Thymus (tissue), 11 donors: Measurements from ENCODE around the gene EML4. TPM values are rescaled to one million over a fixed set of nuclear protein-coding genes. Genes with fewer than 3 reads are reported as not detected.

Source experiments
- DNase-seq, 9 donors: peaks; one replicate each; pipeline ENCODE4 v3.0.0-alpha.2; 2013; ENCODE audit warnings: low spot score in 9 of 9, low read depth in 6 of 9, missing footprints in 1 of 9
- H3K27ac ChIP-seq, 2 donors: one replicate each; pipeline ENCODE4 v1.5.1; 2013; ENCODE audit warnings: control low read depth in 1 of 2, low read depth in 1 of 2, low read length in 1 of 2, mild to moderate bottlenecking in 1 of 2, moderate library complexity in 1 of 2
- H3K27me3 ChIP-seq, 2 donors: one replicate each; pipeline ENCODE4 v1.5.1; 2013; ENCODE audit warnings: low read length in 1 of 2; ENCODE audit not compliant: control insufficient read depth in 2 of 2, insufficient read depth in 1 of 2
- H3K36me3 ChIP-seq, 2 donors: one replicate each; pipeline ENCODE4 v1.5.1; 2013; ENCODE audit warnings: low read length in 1 of 2, mild to moderate bottlenecking in 1 of 2, moderate library complexity in 1 of 2; ENCODE audit not compliant: control insufficient read depth in 2 of 2, insufficient read depth in 2 of 2
- H3K4me1 ChIP-seq, 2 donors: one replicate each; pipeline ENCODE4 v1.5.1; 2013; ENCODE audit warnings: low read length in 2 of 2; ENCODE audit not compliant: control insufficient read depth in 2 of 2, insufficient read depth in 2 of 2
- H3K4me3 ChIP-seq, 2 donors: one replicate each; pipeline ENCODE4 v1.5.1; 2013; ENCODE audit warnings: low read length in 2 of 2, control low read depth in 1 of 2, mild to moderate bottlenecking in 1 of 2
- H3K9me3 ChIP-seq, 2 donors: one replicate each; pipeline ENCODE4 v1.5.1; 2013; ENCODE audit warnings: low read length in 1 of 2, mild to moderate bottlenecking in 1 of 2; ENCODE audit not compliant: control insufficient read depth in 2 of 2, insufficient read depth in 1 of 2
- WGBS: extraction: QIAGEN DNeasy Blood & Tissue Kit; methylation state at CpG from one replicate; pipeline ENCODE4 v1.1.7; 2013; 5-methylcytosine and 5-hydroxymethylcytosine counted together
- polyA plus RNA-seq: library from polyadenylated mRNA; stranded (reverse); fragments of 200-250 nt; gene quantifications from one replicate; pipeline ENCODE4 v1.2.3, GENCODE V29; 2013
- total RNA-seq: library from RNA; stranded (reverse); fragments of 120-200 nt; gene quantifications from one replicate; pipeline ENCODE4 v1.2.4, GENCODE V29; 2013
- donor health status: healthy.

Gene EML4
- total and polyA plus RNA-seq, 2 donors: 23.5 to 28.5 TPM

DNA sequence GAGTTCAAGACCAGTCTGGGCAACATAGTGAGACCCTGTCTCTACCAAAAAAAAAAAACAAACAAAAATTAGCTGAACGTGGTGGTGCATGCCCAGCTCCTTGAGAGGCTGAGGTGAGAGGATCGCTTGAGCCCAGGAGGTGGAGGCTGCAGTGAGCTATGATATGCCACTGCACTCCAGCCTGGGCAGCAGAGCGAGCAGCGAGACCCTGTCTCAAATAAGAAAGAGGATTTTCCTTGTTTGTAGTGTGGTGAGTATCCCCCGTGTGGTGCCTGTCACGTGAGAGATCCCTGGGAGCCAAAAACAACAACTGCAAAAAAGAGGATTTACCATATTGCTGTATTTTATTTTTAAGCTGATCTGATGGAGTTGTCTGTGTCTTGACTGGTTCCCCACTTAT, 9.2 kb downstream of the EML4 start:
- Histone ChIP-seq H3K27me3 (no peaks in the 10 kb centered on the region), H3K4me3 (no peak overlapping the region), H3K4me1 (peaks cover 2 to 3% of the 10 kb centered on the region in 2 donors), H3K9me3 (no peaks in the 10 kb centered on the region), H3K27ac (no peak overlapping the region), H3K36me3 (peaks cover 0 to 3% of the 10 kb centered on the region in 2 donors)
- 95% methylated on average over 6 of the region's 6 CpGs for WGBS
- no peak for DNase-seq

DNA sequence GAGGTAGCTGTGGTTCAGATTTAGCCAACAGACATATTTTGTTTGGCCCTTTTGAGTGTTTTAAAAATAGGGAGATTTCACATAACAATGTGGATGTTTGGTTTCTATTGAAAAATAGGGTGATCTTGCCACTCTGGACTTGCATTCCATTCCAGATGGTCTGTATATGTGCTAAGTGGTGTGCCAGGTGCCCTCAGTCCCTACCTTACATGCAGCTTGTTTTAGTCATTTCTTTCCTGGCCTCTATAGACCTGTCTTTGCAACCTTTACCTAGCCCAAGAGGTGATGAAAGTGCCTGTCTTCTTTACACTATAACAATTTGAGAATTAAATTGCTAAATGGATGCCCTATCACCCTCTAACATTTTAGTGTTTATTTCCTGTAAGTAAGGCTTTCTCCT, 11.1 kb downstream of the EML4 start:
- Histone ChIP-seq H3K4me1 (no peaks in the 10 kb centered on the region), H3K27ac (no peak overlapping the region), H3K27me3 (no peaks in the 10 kb centered on the region), H3K9me3 (no peaks in the 10 kb centered on the region), H3K4me3 (no peak overlapping the region), H3K36me3 (peaks cover 0 to 3% of the 10 kb centered on the region in 2 donors)
- DNase-seq: no peak

DNA sequence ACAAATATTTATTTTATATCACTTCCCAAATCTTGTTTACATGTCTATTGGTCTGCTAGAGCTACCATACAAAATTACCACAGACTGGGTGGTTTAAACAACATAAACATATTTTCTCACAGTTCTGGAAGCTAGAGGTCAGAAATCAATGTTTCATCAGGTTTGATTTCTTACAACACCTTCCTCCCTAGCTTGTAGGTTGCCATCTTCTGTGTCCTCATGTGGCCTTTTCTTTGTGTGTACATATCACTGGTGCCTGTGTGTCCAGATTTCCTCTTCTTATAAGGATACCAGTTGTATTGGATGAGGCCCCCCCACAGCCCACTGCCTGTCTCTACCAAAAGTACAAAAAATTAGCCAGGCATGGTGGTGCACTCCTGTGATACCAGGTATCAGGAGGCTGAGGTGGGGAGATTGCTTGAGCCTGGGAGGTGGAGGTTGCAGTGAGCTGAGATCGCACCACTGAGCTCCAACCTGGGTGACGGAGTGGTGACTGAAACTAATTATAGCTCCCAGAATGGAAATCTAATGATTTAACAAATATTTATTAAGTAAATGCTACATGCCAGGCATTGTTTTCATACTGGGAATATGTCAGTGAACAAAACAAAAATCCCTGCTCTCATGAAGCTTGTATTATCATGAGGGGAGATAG, 13.6 kb downstream of the EML4 start:
- no peak for DNase-seq
- 95% methylated on average over 2 of the region's 2 CpGs for WGBS
- Histone ChIP-seq H3K4me1 (no peaks in the 10 kb centered on the region), H3K36me3 (peaks cover 0 to 3% of the 10 kb centered on the region in 2 donors), H3K27ac (no peak overlapping the region), H3K4me3 (no peak overlapping the region), H3K27me3 (no peaks in the 10 kb centered on the region), H3K9me3 (no peaks in the 10 kb centered on the region)

DNA sequence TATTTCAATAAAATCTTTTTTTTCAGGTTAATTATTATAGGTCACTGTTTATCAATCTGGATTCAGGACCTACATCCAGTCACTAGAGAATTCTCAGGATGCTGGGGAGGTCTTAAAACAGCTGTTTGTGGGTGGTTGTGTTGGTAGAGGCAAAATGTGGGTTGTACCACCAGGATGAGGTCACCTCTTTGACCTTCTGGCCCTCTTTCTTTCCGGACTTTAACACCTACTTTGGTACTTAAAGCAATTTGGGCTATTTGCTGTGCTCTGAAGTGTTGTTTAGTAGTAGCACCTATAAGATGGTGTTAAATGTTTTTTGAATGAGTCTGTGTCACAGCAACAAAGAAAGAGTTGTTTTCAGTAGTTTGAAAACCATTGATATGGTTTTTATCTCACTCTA, 14.6 kb downstream of the EML4 start:
- Histone ChIP-seq H3K4me1 (no peaks in the 10 kb centered on the region), H3K27ac (no peak overlapping the region), H3K36me3 (peaks cover 0 to 3% of the 10 kb centered on the region in 2 donors), H3K4me3 (no peak overlapping the region), H3K9me3 (no peaks in the 10 kb centered on the region), H3K27me3 (no peaks in the 10 kb centered on the region)
- 96% methylated on average over 1 of the region's 1 CpG for WGBS
- DNase-seq: no peak

DNA sequence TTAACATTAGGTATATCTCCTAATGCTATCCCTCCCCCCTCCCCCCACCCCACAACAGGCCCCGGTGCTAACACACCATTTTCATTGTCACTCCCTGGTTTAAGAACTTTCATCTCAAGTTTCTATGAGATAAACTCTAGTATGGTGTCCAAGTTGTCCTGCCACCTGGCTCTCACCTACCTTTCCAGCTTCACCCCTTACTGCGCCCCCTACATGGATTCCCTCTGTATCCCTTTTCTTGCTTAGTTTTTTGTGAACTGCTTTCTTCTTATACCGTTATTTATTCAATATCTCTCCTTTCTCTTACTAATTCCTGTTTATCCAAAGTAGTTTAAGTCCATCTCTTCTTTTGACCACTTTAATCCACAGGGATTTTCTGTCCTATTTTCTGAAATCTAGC, 15.2 kb downstream of the EML4 start:
- H3K9me3 ChIP-seq: no peaks in the 10 kb centered on the region
- H3K27me3 ChIP-seq: no peaks in the 10 kb centered on the region
- peaks cover 0 to 3% of the 10 kb centered on the region in 2 donors for H3K36me3 ChIP-seq
- WGBS: 100% methylated on average over 3 of the region's 3 CpGs
- DNase-seq: no peak
- H3K27ac ChIP-seq: no peak overlapping the region
- no peaks in the 10 kb centered on the region for H3K4me1 ChIP-seq
- H3K4me3 ChIP-seq: no peak overlapping the region

DNA sequence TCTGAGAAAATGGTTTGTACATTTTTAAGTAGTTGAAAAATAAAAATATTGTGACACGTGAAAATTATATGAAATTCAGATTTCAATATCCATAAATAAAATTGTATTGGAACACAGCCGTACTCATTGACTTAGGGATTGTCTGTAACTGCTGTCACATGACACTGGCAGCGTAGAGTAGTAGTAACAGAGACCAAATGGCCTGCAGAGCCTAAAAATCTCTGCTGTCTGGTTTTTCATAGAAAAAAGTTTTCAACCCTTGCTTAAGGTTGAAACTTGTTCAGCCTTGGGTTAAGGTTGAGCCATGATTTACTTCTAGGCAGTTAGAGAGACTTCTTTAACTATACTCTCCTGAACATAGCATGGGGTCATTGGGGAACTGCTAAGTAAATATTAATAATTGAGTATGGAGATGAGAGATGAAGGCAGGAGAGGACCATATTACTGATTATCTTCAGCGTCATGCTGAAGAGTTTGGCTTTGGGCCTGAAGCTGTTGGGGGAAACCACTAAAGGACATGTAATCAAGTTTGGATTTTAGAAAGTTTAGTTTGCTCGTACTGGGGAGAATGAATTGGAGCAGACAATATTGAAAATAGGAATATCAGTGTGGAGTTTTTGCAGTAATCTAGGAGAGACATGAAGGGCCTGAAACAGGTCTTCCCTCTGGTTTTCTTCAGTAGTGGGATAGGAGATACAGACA, 16.2 kb downstream of the EML4 start:
- Histone ChIP-seq H3K27me3 (no peaks in the 10 kb centered on the region), H3K4me1 (no peaks in the 10 kb centered on the region), H3K27ac (no peak overlapping the region), H3K36me3 (peaks cover 0 to 3% of the 10 kb centered on the region in 2 donors), H3K4me3 (no peak overlapping the region), H3K9me3 (no peaks in the 10 kb centered on the region)
- 96% methylated on average over 5 of the region's 5 CpGs for WGBS
- DNase-seq: no peak

DNA sequence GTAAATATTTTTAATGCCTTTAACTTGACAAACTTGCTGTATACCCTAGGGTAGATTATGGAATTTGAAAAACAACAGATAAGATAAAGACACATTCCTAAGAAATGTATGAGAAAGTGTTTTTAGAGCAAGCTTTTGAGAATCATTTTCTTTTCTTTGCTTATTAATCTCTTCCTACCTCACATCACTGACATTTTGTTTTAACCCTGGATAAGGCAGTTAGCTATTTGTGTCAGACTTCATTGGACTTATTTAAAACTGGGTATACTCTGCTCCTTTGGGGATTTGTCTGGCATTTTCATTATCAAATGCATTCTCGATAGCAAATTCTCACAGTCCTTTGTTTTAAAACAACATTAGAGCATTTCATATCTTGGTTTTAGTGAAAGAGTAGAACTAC, 17.2 kb downstream of the EML4 start:
- no peaks in the 10 kb centered on the region for H3K9me3 ChIP-seq
- no peak for DNase-seq
- no peak overlapping the region for H3K4me3 ChIP-seq
- H3K36me3 ChIP-seq: peaks cover 0 to 3% of the 10 kb centered on the region in 2 donors
- 100% methylated on average over 1 of the region's 1 CpG for WGBS
- H3K27me3 ChIP-seq: no peaks in the 10 kb centered on the region
- H3K27ac ChIP-seq: no peak overlapping the region
- no peaks in the 10 kb centered on the region for H3K4me1 ChIP-seq

DNA sequence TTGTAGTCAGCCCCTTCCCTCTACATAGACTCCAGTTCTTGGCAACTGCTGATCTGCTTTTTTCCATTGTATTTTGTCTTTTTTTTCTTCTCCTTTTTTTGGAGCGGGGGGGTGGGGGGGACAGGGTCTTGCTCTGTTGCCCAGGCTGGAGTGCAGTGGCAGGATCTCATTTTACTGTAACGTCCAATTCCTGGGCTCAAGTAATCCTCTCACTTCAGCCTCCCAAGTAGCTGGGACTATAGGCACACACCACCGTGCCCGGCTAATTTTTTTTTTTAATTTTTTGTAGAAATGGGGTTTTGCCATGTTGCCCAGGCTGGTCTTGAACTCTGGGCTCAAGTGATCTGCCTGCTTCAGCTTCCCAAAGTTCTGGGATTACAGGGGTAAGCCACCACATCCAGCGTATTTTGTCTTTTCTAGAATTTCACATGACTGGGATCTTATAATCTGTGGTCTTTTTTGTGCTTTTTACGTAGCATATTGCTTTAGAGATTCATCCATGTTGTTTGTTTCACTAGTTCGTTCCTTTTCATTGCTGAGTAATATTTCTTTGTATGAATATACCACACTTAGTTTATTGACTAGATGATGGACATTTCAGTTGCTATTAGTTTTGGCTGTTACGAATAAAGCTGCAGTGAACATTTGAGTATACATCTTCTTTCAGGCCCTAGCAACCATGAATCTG, 17.9 kb downstream of the EML4 start:
- Histone ChIP-seq H3K4me1 (no peaks in the 10 kb centered on the region), H3K27me3 (no peaks in the 10 kb centered on the region), H3K27ac (no peak overlapping the region), H3K4me3 (no peak overlapping the region), H3K36me3 (no peaks in the 10 kb centered on the region), H3K9me3 (no peaks in the 10 kb centered on the region)
- DNase-seq: no peak
- WGBS: 99% methylated on average over 8 of the region's 8 CpGs

DNA sequence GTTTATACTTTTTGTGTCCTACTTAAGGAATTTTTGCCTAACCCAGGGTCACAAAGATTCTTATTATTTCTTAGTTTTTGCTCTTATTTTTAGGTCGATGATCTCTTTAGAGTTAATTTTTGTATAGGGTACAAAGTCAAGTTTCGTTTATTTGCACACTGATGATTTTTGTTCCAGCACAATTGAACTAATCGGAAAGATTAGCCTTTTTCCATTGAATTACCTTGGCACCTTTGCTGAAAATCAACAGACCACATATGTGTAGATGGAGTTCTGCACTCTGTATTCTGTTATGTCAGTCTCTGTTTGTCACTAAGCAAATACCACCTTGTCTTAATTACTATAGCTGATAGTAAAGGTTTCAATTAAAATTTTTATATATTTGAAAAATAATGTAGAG, 18.7 kb downstream of the EML4 start:
- Histone ChIP-seq H3K4me1 (no peaks in the 10 kb centered on the region), H3K27me3 (no peaks in the 10 kb centered on the region), H3K27ac (no peak overlapping the region), H3K4me3 (no peak overlapping the region), H3K36me3 (no peaks in the 10 kb centered on the region), H3K9me3 (no peaks in the 10 kb centered on the region)
- whole genome bisulfite sequencing: 98% methylated on average over 3 of the region's 3 CpGs
- DNase-seq: no peak
